Measurements from ENCODE around the gene EIF4G1. TPM values are rescaled to one million over a fixed set of nuclear protein-coding genes. Genes with fewer than 3 reads are reported as not detected.
A peak's percentile ranks its signal among the peaks of the same experiment; 100 is the strongest.

EIF4G1 gene
- total and polyA plus RNA-seq, 5 donors from 2014 or later, result 13.7 to 182 (median 17.3) TPM

DNA sequence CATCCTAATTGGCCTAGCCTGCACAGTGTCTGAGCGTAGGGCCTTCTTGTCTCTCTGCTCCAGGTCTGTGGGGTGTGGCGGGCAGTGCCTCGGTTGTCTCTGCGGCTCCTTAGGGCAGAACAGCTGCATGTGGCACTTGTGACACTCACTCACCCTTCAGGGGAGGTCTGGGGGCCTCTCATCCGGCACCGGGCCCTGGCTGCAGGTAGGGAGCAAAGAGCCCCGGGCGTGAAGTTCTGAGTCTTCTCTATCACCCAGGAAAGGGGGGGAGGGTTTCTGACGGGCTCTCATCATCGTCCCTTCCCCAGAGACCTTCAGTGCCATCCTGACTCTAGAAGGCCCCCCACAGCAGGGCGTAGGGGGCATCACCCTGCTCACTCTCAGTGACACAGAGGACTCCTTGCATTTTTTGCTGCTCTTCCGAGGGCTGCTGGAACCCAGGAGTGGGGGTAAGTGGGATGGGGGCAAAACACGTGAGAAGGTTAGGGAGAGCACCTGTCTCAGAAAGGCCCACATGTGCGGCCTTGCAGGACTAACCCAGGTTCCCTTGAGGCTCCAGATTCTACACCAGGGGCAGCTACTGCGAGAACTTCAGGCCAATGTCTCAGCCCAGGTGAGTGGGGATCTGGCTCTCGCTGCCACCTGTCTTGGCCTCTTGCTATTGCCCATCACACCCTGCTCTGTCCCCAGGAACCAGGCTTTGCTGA, 68.1 kb downstream of the EIF4G1 start:
- H3K4me1 ChIP-seq (ENCODE audit: control insufficient read depth, insufficient read depth, low read length, poor library complexity, severe bottlenecking), result peaks cover 12% of the 10 kb centered on the region
- H3K27me3 ChIP-seq (ENCODE audit: control insufficient read depth, insufficient read depth, low read length), result peaks cover 18% of the 10 kb centered on the region
- H3K4me3 Mint-ChIP-seq, result no peak overlapping the region
- ATAC-seq (ENCODE audit: low read depth in 2 of 2) (no peak), DNase-seq (no peak)
- H3K36me3 Mint-ChIP-seq, result no peaks in the 10 kb centered on the region
- peaks cover 57% of the 10 kb centered on the region for H3K27me3 Mint-ChIP-seq
- peaks cover 0 to 2% (median 0%) of the 10 kb centered on the region in 7 donors for H3K9me3 Mint-ChIP-seq
- no peak overlapping the region for H3K27ac ChIP-seq (ENCODE audit: insufficient read depth, low read length, poor library complexity, severe bottlenecking)
- H3K4me3 ChIP-seq (ENCODE audit: low read depth, low read length), result no peak overlapping the region
- no peak overlapping the region for H3K27ac Mint-ChIP-seq
- H3K9me3 ChIP-seq (ENCODE audit: control insufficient read depth in 2 of 2, low read length in 2 of 2), result no peaks in the 10 kb centered on the region
- H3K4me1 Mint-ChIP-seq, result peaks cover 0 to 16% (median 3%) of the 10 kb centered on the region in 4 donors
- no peaks in the 10 kb centered on the region for H3K36me3 ChIP-seq (ENCODE audit: control insufficient read depth, insufficient read depth, low read length)

DNA sequence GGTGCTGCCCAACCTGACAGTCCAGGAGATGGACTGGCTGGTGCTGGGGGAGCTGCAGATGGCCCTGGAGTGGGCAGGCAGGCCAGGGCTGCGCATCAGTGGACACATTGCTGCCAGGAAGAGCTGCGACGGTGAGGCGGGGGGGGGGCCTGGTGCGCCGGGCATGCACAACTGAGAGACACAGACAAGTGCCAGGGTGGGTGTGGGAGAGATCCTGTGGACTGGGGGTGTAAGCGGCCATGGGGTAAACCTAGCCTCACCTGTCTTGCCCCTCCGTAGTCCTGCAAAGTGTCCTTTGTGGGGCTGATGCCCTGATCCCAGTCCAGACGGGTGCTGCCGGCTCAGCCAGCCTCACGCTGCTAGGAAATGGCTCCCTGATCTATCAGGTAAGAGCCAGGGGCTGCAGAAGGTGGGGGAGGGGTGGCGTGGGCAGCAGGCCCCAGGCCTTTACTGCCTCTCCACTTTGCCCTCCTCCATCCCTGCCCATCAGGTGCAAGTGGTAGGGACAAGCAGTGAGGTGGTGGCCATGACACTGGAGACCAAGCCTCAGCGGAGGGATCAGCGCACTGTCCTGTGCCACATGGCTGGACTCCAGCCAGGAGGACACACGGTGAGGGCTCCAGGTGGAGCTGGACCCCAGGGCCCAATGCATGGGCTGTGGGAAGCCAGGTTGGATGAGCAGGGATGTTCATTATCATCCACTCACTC, 68.8 kb downstream of the EIF4G1 start:
- Histone ChIP-seq H3K4me1 (ENCODE audit: control insufficient read depth, insufficient read depth, low read length, poor library complexity, severe bottlenecking) (peaks cover 12% of the 10 kb centered on the region), H3K27ac (ENCODE audit: insufficient read depth, low read length, poor library complexity, severe bottlenecking) (no peak overlapping the region), H3K27me3 (ENCODE audit: control insufficient read depth, insufficient read depth, low read length) (peaks cover 15% of the 10 kb centered on the region), H3K9me3 (ENCODE audit: control insufficient read depth in 2 of 2, low read length in 2 of 2) (no peaks in the 10 kb centered on the region), H3K36me3 (ENCODE audit: control insufficient read depth, insufficient read depth, low read length) (no peaks in the 10 kb centered on the region), H3K4me3 (ENCODE audit: low read depth, low read length) (no peak overlapping the region)
- DNase-seq (no peak), ATAC-seq (ENCODE audit: low read depth in 2 of 2) (no peak)
- Mint-ChIP-seq H3K36me3 (no peaks in the 10 kb centered on the region), H3K27me3 (peaks cover 50% of the 10 kb centered on the region), H3K9me3 (peaks cover 0 to 2% (median 0%) of the 10 kb centered on the region in 7 donors), H3K4me1 (peaks cover 0 to 16% (median 3%) of the 10 kb centered on the region in 4 donors), H3K4me3 (peak overlapping the region in 1 of 4 donors; percentile 51), H3K27ac (no peak overlapping the region)

DNA sequence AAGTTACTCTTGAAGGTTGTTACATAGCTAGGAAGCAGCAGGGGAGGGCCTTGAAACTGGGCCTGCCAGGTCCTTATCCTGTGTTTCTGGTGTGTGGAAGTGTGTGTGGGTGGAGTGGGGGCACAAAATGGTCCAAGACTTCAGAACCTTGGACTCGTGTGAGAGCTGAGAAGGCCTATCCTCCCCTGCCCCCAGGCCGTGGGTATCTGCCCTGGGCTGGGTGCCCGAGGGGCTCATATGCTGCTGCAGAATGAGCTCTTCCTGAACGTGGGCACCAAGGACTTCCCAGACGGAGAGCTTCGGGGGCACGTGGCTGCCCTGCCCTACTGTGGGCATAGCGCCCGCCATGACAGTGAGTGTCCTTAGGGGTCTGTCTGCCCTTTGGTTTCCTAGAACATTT, 69.9 kb downstream of the EIF4G1 start:
- Mint-ChIP-seq H3K27me3 (peaks cover 39% of the 10 kb centered on the region), H3K27ac (no peak overlapping the region), H3K36me3 (no peaks in the 10 kb centered on the region), H3K9me3 (peaks cover 0 to 1% (median 0%) of the 10 kb centered on the region in 7 donors), H3K4me1 (peaks cover 0 to 10% (median 3%) of the 10 kb centered on the region in 4 donors), H3K4me3 (no peak overlapping the region)
- H3K27ac ChIP-seq (ENCODE audit: insufficient read depth, low read length, poor library complexity, severe bottlenecking), result no peak overlapping the region
- H3K27me3 ChIP-seq (ENCODE audit: control insufficient read depth, insufficient read depth, low read length), result peaks cover 5% of the 10 kb centered on the region
- H3K36me3 ChIP-seq (ENCODE audit: control insufficient read depth, insufficient read depth, low read length), result no peaks in the 10 kb centered on the region
- no peak overlapping the region for H3K4me3 ChIP-seq (ENCODE audit: low read depth, low read length)
- ATAC-seq (ENCODE audit: low read depth in 2 of 2), result no peak
- DNase-seq, result no peak
- no peaks in the 10 kb centered on the region for H3K9me3 ChIP-seq (ENCODE audit: control insufficient read depth in 2 of 2, low read length in 2 of 2)
- peaks cover 12% of the 10 kb centered on the region for H3K4me1 ChIP-seq (ENCODE audit: control insufficient read depth, insufficient read depth, low read length, poor library complexity, severe bottlenecking)

Other genes starting within 250 kb of the EIF4G1 start
- not detected for gene HTR3E, start 217.5 kb upstream of the EIF4G1 start, total RNA-seq
- not detected for gene HTR3E, start 217.5 kb upstream of the EIF4G1 start, polyA plus RNA-seq
- 51.0 TPM for gene EIF2B5, start 179.2 kb upstream of the EIF4G1 start, total RNA-seq
- 10 to 100 TPM; 50.6 to 60.1 (median 55.3) TPM for gene EIF2B5, start 179.2 kb upstream of the EIF4G1 start, polyA plus RNA-seq
- gene DVL3, start 159.2 kb upstream of the EIF4G1 start, total RNA-seq, result 36.2 TPM
- gene DVL3, start 159.2 kb upstream of the EIF4G1 start, polyA plus RNA-seq, result 10 to 100 TPM in 1 of 4 donors, 1 to 10 TPM in 3; 4.1 to 11.0 (median 5.9) TPM
- 150 TPM for gene AP2M1, start 139.8 kb upstream of the EIF4G1 start, total RNA-seq
- 100 to 1,000 TPM; 232 to 294 (median 248) TPM for gene AP2M1, start 139.8 kb upstream of the EIF4G1 start, polyA plus RNA-seq
- gene ABCF3, start 128.4 kb upstream of the EIF4G1 start, total RNA-seq, result 128 TPM
- 10 to 100 TPM; 38.6 to 51.4 (median 40.5) TPM for gene ABCF3, start 128.4 kb upstream of the EIF4G1 start, polyA plus RNA-seq
- gene VWA5B2, start 85.0 kb upstream of the EIF4G1 start, total RNA-seq, result not detected
- gene VWA5B2, start 85.0 kb upstream of the EIF4G1 start, polyA plus RNA-seq, result under 1 TPM in 1 of 4 donors, not detected in 3; 0.74 TPM
- 22.6 TPM for gene ALG3, start 65.6 kb upstream of the EIF4G1 start, total RNA-seq
- gene ALG3, start 65.6 kb upstream of the EIF4G1 start, polyA plus RNA-seq, result 10 to 100 TPM; 49.6 to 64.0 (median 56.8) TPM
- 0.84 TPM for gene EEF1AKMT4, start 64.9 kb upstream of the EIF4G1 start, total RNA-seq
- gene EEF1AKMT4, start 64.9 kb upstream of the EIF4G1 start, polyA plus RNA-seq, result 1 to 10 TPM; 5.1 to 7.5 (median 5.7) TPM
- gene CAMK2N2, start 53.1 kb upstream of the EIF4G1 start, total RNA-seq, result 0.37 TPM
- gene CAMK2N2, start 53.1 kb upstream of the EIF4G1 start, polyA plus RNA-seq, result not detected
- gene ECE2, start 38.6 kb upstream of the EIF4G1 start, total RNA-seq, result not detected
- not detected for gene ECE2, start 38.6 kb upstream of the EIF4G1 start, polyA plus RNA-seq
- gene PSMD2, start 15.4 kb upstream of the EIF4G1 start, total RNA-seq, result 162 TPM
- gene PSMD2, start 15.4 kb upstream of the EIF4G1 start, polyA plus RNA-seq, result 100 to 1,000 TPM; 151 to 206 (median 190) TPM
- gene FAM131A, start 23.0 kb downstream of the EIF4G1 start, total RNA-seq, result 13.8 TPM
- gene FAM131A, start 23.0 kb downstream of the EIF4G1 start, polyA plus RNA-seq, result 1 to 10 TPM; 2.0 to 4.3 (median 2.3) TPM
- 4.7 TPM for gene CLCN2, start 47.0 kb downstream of the EIF4G1 start, total RNA-seq
- under 1 TPM in 3 of 4 donors, not detected in 1; 0.30 to 0.59 (median 0.54) TPM for gene CLCN2, start 47.0 kb downstream of the EIF4G1 start, polyA plus RNA-seq
- 39.4 TPM for gene POLR2H, start 47.1 kb downstream of the EIF4G1 start, total RNA-seq
- gene POLR2H, start 47.1 kb downstream of the EIF4G1 start, polyA plus RNA-seq, result 10 to 100 TPM; 56.8 to 64.9 (median 60.3) TPM
- not detected for gene THPO, start 63.6 kb downstream of the EIF4G1 start, total RNA-seq
- gene THPO, start 63.6 kb downstream of the EIF4G1 start, polyA plus RNA-seq, result not detected
- gene CHRD, start 65.4 kb downstream of the EIF4G1 start, total RNA-seq, result not detected
- not detected for gene CHRD, start 65.4 kb downstream of the EIF4G1 start, polyA plus RNA-seq
- gene EPHB3, start 247.2 kb downstream of the EIF4G1 start, total RNA-seq, result not detected
- gene EPHB3, start 247.2 kb downstream of the EIF4G1 start, polyA plus RNA-seq, result not detected